GM12873 (cell line): Measurements from ENCODE around the gene ARHGEF16.

Source experiments
- TF ChIP-seq, protein P1 (sequence below): IDR thresholded peaks from 2 replicates; pipeline ENCODE4 v1.5.1; 2012; ENCODE audit warnings: low read depth, mild to moderate bottlenecking, moderate library complexity, low read length, control low read depth; ENCODE audit not compliant: insufficient read depth; ENCODE audit errors: missing control alignments

The ARHGEF16 gene

DNA sequence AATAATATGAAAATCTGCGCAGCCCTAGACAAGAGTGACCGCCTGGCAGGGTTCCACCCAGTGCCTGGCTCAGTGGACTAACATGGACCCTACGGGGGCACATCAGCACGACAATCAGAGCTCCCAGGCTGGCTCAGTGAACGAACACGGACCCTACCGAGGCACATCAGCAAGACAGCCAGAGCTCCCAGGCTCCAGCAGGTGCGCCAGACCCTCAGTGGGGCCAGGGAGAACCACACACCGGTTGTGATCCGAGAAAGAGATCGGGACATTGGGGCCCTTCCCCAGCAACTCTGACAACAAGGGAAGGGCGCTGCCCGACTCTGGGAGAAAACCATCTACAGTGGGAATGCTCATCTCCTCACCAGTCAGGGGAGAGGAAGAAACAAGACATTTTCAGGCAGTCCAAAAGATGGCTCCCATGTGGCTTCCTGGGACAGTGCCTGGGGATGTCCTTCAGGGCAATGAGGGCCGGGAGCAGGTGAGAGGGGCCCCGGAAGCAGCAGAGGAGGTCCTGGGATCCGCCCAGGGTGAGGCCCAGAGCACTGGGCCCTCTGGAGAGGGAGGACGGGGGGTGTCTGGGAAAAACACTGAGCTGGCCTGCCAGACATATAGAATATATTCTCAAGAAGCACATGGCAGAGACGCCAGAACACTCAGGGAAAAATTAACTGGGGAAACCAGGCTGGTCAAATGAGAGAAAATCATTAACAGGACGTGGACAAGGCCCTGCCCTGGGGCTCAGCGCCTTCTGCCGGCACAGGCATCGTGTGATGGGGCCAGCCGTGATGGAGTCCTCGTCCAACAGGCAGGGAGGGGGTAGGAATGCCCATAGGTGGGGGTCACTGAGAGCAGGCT is 4.8 kb downstream of the ARHGEF16 start:
- TF ChIP-seq, protein P1, sequence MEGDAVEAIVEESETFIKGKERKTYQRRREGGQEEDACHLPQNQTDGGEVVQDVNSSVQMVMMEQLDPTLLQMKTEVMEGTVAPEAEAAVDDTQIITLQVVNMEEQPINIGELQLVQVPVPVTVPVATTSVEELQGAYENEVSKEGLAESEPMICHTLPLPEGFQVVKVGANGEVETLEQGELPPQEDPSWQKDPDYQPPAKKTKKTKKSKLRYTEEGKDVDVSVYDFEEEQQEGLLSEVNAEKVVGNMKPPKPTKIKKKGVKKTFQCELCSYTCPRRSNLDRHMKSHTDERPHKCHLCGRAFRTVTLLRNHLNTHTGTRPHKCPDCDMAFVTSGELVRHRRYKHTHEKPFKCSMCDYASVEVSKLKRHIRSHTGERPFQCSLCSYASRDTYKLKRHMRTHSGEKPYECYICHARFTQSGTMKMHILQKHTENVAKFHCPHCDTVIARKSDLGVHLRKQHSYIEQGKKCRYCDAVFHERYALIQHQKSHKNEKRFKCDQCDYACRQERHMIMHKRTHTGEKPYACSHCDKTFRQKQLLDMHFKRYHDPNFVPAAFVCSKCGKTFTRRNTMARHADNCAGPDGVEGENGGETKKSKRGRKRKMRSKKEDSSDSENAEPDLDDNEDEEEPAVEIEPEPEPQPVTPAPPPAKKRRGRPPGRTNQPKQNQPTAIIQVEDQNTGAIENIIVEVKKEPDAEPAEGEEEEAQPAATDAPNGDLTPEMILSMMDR: no peak

GRCh38 chr1:3459940-3460671 is 5.6 kb downstream of the ARHGEF16 start:
- TF ChIP-seq, protein P1: no peak

- TF ChIP-seq, protein P1: no peak
These were observed 6.2 kb downstream of the ARHGEF16 start for GRCh38 chr1:3460672-3461131.

GRCh38 chr1:3461238-3461933 is 6.9 kb downstream of the ARHGEF16 start:
- TF ChIP-seq, protein P1: no peak

GRCh38 chr1:3461934-3462275 is 7.4 kb downstream of the ARHGEF16 start:
- TF ChIP-seq, protein P1: no peak

GRCh38 chr1:3462356-3463012 is 8.0 kb downstream of the ARHGEF16 start:
- TF ChIP-seq, protein P1: no peak
